Breast epithelium (tissue), 3 donors: ENCODE data around the gene C10orf143.

ENCODE experiments used
- POLR2A ChIP-seq: fragments of 450-650 bp; IDR thresholded peaks from one replicate; pipeline ENCODE4 v1.6.1; 2016; ENCODE audit warnings: antibody characterized with exemption, mild to moderate bottlenecking, moderate library complexity
- TF ChIP-seq, protein P1 (sequence below), 3 donors: fragments of 450-650 bp; IDR thresholded peaks; one replicate each; pipeline ENCODE4 v1.5.1; 2016 to 2017; ENCODE audit warnings: antibody characterized with exemption in 3 of 3, mild to moderate bottlenecking in 3 of 3, moderate library complexity in 3 of 3

- no peak for TF ChIP-seq POLR2A
- TF ChIP-seq, protein P1, sequence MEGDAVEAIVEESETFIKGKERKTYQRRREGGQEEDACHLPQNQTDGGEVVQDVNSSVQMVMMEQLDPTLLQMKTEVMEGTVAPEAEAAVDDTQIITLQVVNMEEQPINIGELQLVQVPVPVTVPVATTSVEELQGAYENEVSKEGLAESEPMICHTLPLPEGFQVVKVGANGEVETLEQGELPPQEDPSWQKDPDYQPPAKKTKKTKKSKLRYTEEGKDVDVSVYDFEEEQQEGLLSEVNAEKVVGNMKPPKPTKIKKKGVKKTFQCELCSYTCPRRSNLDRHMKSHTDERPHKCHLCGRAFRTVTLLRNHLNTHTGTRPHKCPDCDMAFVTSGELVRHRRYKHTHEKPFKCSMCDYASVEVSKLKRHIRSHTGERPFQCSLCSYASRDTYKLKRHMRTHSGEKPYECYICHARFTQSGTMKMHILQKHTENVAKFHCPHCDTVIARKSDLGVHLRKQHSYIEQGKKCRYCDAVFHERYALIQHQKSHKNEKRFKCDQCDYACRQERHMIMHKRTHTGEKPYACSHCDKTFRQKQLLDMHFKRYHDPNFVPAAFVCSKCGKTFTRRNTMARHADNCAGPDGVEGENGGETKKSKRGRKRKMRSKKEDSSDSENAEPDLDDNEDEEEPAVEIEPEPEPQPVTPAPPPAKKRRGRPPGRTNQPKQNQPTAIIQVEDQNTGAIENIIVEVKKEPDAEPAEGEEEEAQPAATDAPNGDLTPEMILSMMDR (IDR thresholded peaks at IDR 0.05) = peak; percentile 33 to 79 (median 72)
Observed at GRCh38 chr10:130109796-130110245, 809 bp downstream of the C10orf143 start.
